Measurements from ENCODE around the gene KCNJ9. TPM values are rescaled to one million over a fixed set of nuclear protein-coding genes. Genes with fewer than 3 reads are reported as not detected.
"Not testable (repeated sequence)": the region's sequence is repeated elsewhere in the genome, so short reads cannot be mapped to it uniquely, and the experiment has no call there.

The KCNJ9 gene
- total RNA-seq, 2 donors from 2014 or later: 0.51 TPM; not detected in 1

GRCh38 chr1:160104486-160104885 is 23.1 kb downstream of the KCNJ9 start:
- H3K4me3 ChIP-seq: no peak overlapping the region
- no peaks in the 10 kb centered on the region for H3K36me3 ChIP-seq
- H3K27ac ChIP-seq: no peak overlapping the region
- H3K27me3 ChIP-seq (replicated peaks; ENCODE audit: insufficient read depth): no peaks in the 10 kb centered on the region
- no peak for DNase-seq (ENCODE audit: low spot score)
- no peak for TF ChIP-seq POLR2A (IDR thresholded peaks at IDR 0.05)
- intact Hi-C loops (cut with DNase I): loop anchor here (5.0 kb wide), 3 partner anchors 148 to 273 kb away; no protein-coding TSS in a partner anchor
- H3K9me3 ChIP-seq: no peaks in the 10 kb centered on the region
- peaks cover 8% of the 10 kb centered on the region for H3K4me1 ChIP-seq (replicated peaks)
- WGBS: 58% methylated on average over 3 of the region's 3 CpGs

GRCh38 chr1:160105155-160105554 is 23.8 kb downstream of the KCNJ9 start:
- TF ChIP-seq POLR2AphosphoS5 (IDR thresholded peaks at IDR 0.05): no peak
- TF ChIP-seq CTCF (IDR thresholded peaks at IDR 0.05): no peak
- no peak for TF ChIP-seq POLR2A (IDR thresholded peaks at IDR 0.05)
- 95% methylated on average over 5 of the region's 5 CpGs for WGBS
- intact Hi-C loops (cut with DNase I): no loop called here
- Histone ChIP-seq H3K27me3 (replicated peaks; ENCODE audit: insufficient read depth) (no peaks in the 10 kb centered on the region), H3K27ac (no peak overlapping the region), H3K4me3 (no peak overlapping the region), H3K4me1 (replicated peaks) (peaks cover 8% of the 10 kb centered on the region), H3K9me3 (no peaks in the 10 kb centered on the region), H3K36me3 (no peaks in the 10 kb centered on the region)
- DNase-seq (ENCODE audit: low spot score): no peak

- Histone ChIP-seq H3K36me3 (no peaks in the 10 kb centered on the region), H3K27ac (no peak overlapping the region), H3K4me3 (no peak overlapping the region), H3K4me1 (replicated peaks) (no peaks in the 10 kb centered on the region), H3K27me3 (replicated peaks; ENCODE audit: insufficient read depth) (no peaks in the 10 kb centered on the region), H3K9me3 (no peaks in the 10 kb centered on the region)
- DNase-seq (ENCODE audit: low spot score): no peak
- WGBS: 95% methylated on average over 1 of the region's 1 CpG
- intact Hi-C loops (cut with DNase I): no loop called here
- TF ChIP-seq POLR2A (IDR thresholded peaks at IDR 0.05) (no peak), POLR2AphosphoS5 (IDR thresholded peaks at IDR 0.05) (no peak), CTCF (IDR thresholded peaks at IDR 0.05) (no peak)
Measured at GRCh38 chr1:160107512-160107911, 26.2 kb downstream of the KCNJ9 start.

GRCh38 chr1:160108888-160109662 is 27.7 kb downstream of the KCNJ9 start:
- Histone ChIP-seq H3K36me3 (no peaks in the 10 kb centered on the region), H3K4me3 (no peak overlapping the region), H3K27ac (no peak overlapping the region), H3K27me3 (replicated peaks; ENCODE audit: insufficient read depth) (no peaks in the 10 kb centered on the region), H3K9me3 (no peaks in the 10 kb centered on the region), H3K4me1 (replicated peaks) (no peaks in the 10 kb centered on the region)
- WGBS: 20% methylated on average over 6 of the region's 6 CpGs
- intact Hi-C loops (cut with DNase I): no loop called here
- DNase-seq (ENCODE audit: low spot score): no peak
- TF ChIP-seq CTCF (IDR thresholded peaks at IDR 0.05): peak in 2 of 4 experiments; percentile 19 to 34
- TF ChIP-seq POLR2A (IDR thresholded peaks at IDR 0.05): no peak
- no peak for TF ChIP-seq POLR2AphosphoS5 (IDR thresholded peaks at IDR 0.05)

- 43% methylated on average over 4 of the region's 4 CpGs for WGBS
- Histone ChIP-seq H3K36me3 (no peaks in the 10 kb centered on the region), H3K4me1 (replicated peaks) (no peaks in the 10 kb centered on the region), H3K9me3 (no peaks in the 10 kb centered on the region), H3K27me3 (replicated peaks; ENCODE audit: insufficient read depth) (no peaks in the 10 kb centered on the region), H3K27ac (no peak overlapping the region), H3K4me3 (no peak overlapping the region)
- no peak for DNase-seq (ENCODE audit: low spot score)
- intact Hi-C loops (cut with DNase I): no loop called here
- TF ChIP-seq POLR2AphosphoS5 (IDR thresholded peaks at IDR 0.05): no peak
- TF ChIP-seq CTCF (IDR thresholded peaks at IDR 0.05): no peak
- TF ChIP-seq POLR2A (IDR thresholded peaks at IDR 0.05): no peak
Measured at GRCh38 chr1:160109686-160110085, 28.3 kb downstream of the KCNJ9 start.

GRCh38 chr1:160111462-160111861 is 30.1 kb downstream of the KCNJ9 start:
- 91% methylated on average over 10 of the region's 10 CpGs for WGBS
- H3K27ac ChIP-seq; H3K27me3 ChIP-seq (replicated peaks; ENCODE audit: insufficient read depth); intact Hi-C loops (cut with DNase I); H3K36me3 ChIP-seq; H3K9me3 ChIP-seq; H3K4me1 ChIP-seq (replicated peaks); H3K4me3 ChIP-seq; DNase-seq (ENCODE audit: low spot score): not testable (repeated sequence)
